Activated CD8-positive, alpha-beta memory T cell treated with anti-CD3 and anti-CD28 coated beads for 48 hours (primary cell): ENCODE results near the gene EPHB1.

ENCODE experiments used
- DNase-seq, 3 experiments: peaks; one replicate each; pipeline ENCODE4 v3.0.0-alpha.2; 2020; ENCODE audit warnings: low read depth in 2 of 3, low spot score in 2 of 3

Gene EPHB1

GRCh38 chr3:135235541-135235940 is 440.5 kb downstream of the EPHB1 start:
- no peak for DNase-seq

GRCh38 chr3:135237371-135238143 is 442.5 kb downstream of the EPHB1 start:
- DNase-seq: no peak

DNA sequence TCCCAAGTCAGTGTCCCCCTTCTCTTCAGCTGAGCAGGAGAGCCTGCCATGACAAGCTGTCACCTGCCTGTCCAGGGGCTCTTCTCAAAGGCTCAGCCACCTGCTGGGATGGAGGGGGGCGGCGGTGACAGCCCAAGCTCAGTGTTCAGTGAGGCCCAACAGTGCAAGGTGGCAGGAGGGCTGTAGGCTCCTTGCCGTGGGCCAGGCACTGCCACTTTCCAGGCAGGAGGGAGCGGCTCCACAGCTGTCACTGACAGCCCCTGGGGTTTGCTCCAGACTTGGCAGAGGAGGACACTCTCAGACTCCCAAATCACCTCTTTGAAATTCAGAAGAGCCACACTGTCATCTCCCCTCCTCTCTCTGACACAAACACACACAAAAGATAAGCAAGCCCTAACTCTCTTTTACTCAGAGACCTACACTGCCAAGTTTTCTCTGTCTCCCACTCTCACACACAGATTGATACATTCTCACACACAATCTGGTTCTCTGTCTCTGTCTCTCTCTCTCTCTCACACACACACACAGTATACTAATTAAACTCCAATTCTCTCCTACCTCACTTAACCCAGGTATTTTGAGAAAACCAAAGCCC is 443.3 kb downstream of the EPHB1 start:
- DNase-seq: no peak

DNA sequence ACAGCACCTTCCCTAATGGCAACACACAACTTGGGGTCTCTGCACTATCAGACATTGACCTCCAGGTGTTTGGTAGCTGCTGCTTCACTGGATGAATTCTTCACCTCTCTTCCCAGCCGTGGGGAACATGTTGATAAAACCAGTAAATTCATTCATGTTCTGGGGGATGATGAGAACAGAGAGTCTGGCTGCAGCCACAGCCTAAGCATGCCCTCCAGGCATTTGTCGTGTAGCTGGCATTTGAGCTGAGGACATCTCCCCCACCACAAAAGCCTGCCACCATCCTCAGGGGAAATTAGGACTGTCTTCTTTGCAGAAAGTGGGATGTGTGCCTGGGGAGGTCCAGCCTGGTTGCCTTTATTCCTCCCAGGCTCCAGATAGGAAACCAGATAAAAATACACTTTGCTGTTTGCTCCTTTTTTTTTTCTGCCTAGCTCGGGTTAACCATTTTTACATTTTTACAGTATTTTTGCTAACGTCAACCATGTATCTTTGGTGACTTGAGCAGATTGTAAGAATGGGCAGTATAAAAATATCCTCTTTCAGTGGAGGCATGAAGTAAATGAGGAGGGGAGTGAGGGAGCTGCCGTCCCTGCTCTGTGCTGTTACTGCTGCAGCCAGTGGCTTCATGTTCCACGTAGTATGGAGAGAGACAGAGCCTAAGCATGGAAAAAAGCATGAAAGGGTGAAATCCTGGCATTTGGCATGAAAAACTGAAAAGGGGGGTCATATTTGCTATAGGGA is 444.0 kb downstream of the EPHB1 start:
- DNase-seq: no peak

DNA sequence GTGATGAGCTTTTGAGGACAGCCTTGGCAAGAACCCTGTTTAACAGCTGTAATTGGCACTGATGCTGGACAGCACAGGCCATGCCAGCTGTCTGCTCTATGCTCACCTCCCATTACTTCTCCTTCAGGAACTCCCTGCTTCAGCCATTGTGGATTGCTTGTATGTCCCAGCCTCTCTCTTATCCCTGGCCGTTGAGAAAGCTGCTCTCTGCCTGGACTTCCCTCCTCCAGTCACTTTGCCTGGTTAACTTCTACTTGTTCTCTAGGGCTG is 444.5 kb downstream of the EPHB1 start:
- no peak for DNase-seq

DNA sequence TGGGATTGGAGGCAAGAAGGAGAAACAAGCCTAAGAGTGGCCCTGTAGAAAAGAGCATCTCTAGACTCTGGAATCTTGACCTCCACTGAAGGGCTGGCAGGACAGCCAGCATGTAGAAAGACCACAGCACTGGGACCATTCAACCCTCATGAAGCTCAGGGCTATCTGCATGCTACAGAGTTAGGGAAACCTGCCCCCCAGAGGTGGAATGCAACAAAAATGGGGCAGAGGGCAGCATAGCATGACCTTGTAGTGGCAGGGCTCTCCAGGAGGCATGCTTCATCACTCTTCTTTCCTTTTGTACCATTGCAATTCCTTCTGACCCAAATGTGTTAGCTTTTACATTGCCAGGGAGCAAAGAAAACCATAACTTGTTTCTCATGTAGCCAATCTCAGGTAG is 445.4 kb downstream of the EPHB1 start:
- DNase-seq: no peak

DNA sequence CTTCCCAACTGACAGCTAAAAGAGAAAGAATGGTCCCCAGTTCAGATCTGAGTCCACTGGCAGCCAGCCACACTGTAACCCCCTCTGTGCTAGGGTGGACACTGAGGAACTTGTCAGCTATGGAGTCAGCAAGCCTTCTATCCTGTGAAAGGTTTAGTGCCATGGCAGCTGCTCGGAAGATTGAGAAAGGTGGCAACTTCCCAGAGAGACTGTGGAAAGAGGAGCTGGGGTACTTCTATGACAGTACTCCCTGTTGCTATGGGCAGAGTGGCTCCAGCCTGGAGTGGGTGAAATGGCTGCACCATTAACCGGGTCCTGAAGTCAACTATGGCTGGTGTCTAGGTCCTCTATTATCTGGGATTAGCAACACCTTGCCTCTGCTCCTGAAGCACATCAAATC is 447.2 kb downstream of the EPHB1 start:
- no peak for DNase-seq

DNA sequence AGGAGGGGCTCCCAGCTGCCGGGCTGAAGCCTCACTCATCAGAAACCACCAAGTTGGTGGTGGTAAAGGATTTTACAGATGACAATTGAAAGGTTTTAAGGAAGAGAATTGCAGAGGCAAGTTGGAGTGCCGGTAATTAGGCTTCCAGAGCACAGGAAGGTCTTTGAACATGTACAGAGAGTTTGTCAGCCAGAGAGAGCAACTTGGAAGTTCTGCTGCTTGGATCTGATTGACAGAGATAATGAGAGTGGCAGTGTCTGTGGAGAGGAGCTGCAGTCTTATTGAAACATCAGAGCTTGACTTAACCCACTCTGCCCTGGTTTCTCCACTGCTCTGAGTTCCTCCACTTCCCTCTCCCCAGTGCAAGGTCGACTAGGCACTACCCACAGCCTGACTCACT is 448.6 kb downstream of the EPHB1 start:
- no peak for DNase-seq

- DNase-seq: no peak
Measured at GRCh38 chr3:135246027-135246426, 451.0 kb downstream of the EPHB1 start.

DNA sequence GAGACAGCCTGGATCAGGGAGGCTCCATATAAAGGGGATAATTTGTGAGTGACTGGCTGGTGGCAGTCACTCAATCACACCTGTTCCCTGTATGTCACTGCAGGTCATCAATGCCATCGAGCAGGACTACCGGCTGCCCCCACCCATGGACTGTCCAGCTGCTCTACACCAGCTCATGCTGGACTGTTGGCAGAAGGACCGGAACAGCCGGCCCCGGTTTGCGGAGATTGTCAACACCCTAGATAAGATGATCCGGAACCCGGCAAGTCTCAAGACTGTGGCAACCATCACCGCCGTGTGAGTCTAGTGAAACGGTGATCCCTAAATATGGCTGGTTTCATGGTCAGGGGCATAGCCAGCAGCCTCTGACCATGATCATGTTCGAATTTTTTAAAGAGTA is 453.2 kb downstream of the EPHB1 start:
- no peak for DNase-seq

GRCh38 chr3:135249186-135249585 is 454.1 kb downstream of the EPHB1 start:
- DNase-seq: no peak

DNA sequence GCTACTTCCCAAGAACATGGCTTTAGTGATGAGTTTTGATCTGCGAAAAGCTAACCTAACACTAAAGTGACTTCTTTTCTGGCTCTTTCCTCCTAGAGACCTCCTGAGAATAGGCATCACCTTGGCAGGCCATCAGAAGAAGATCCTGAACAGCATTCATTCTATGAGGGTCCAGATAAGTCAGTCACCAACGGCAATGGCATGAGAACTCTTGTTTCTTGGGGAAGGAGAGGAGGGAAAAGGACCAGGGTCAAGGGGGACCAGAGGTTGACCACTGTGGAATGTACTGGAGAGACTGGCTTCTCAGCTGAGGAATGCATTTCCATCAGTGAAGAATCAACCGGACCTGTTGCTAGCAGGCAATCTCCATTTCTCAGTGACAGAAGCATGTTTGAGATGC is 463.9 kb downstream of the EPHB1 start:
- DNase-seq: no peak

DNA sequence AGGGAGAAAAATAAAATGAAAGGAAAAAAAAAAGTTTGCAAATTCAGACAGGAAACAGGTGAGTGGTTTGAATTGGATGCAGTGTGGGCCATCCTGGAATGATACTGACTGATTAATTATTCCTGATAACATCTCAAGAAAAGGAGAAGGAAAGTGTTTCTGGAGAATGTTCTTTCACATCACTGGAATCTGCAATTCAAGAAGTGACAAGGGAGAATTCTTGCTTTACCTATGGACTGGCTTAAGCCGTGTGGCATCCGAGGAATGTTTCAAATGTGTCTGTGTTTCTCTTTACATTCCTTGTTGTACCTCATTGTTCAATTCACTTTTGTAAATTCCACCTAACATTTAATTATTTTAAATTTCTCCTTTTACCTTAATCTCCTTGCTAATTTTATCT is 465.0 kb downstream of the EPHB1 start:
- no peak for DNase-seq

- no peak for DNase-seq
Measured at GRCh38 chr3:135261214-135261775, 466.2 kb downstream of the EPHB1 start.

- no peak for DNase-seq
Measured at GRCh38 chr3:135261916-135262315, 466.9 kb downstream of the EPHB1 start.

GRCh38 chr3:135262441-135262840 is 467.4 kb downstream of the EPHB1 start:
- no peak for DNase-seq

DNA sequence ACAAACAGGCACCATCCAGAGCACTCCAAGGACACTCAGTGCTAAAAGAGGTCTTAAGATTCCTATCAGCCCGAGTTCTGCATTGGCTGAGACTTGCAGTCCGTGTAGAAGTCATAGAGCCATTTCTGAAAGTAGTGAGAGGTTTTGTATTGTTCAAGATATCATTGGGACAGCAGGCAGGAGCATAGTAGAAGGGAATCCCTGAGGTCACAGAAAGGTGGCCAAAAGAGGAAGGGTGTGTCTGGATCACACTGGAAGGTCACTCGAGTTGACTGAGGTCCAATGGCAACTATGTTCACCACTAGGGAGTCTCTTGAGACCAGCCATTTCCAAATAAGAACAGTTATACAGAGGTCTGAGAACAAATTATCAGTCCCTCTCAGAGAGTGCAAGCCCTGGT is 468.3 kb downstream of the EPHB1 start:
- no peak for DNase-seq

- no peak for DNase-seq
Measured at GRCh38 chr3:135267487-135267886, 472.4 kb downstream of the EPHB1 start.

GRCh38 chr3:135268941-135269532 is 474.0 kb downstream of the EPHB1 start:
- no peak for DNase-seq

DNA sequence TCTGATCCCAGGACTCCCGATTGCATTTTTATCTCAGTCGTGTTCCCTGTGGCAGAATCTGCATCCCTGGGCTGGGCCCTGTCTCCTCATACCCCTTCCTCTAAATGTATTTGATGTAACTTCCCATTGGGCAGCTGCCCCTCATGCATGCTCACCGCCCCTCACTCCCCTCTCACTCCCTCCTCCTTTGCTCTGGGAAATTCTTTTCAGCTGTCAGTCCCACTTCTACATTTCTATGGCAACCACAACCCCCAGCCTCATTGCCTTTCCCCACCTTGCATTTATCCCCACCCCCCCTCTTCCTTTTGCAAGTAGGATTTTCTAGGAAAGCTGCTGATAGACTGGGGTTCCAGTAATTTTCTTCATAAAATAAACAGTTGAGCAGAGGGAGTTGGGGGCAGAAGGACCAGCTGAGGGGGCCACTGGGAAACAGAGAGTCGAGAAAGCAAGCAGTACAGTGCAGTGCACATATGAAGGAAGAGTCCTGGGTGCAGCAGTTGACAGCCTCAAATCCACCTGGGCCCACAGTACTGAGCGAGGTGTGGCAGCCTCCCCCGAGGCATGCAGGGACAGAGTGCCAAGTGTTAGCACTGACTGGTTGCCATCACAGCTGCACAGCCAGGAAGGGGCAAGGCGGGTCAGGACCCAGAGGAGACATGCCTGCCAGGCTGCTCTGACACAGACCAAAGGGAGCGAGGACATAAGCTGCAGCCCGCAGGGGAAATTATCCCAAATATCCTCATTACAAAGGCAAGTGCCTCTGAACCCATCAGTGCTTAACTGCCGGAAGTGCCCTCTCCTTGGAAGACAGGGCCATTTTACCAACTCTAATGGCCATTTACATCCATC is 476.3 kb downstream of the EPHB1 start:
- DNase-seq: no peak
